DOHH2 (cell line): Measurements from ENCODE around the gene KRTAP10-10.
"Not testable (repeated sequence)": the region's sequence is repeated elsewhere in the genome, so short reads cannot be mapped to it uniquely, and the experiment has no call there.

ENCODE experiments used
- H3F3A ChIP-seq: fragments of 200-600 bp; sonication (generic), shearing (Covaris generic); 2 replicates; pipeline ENCODE4 v1.6.0; 2016; ENCODE audit warnings: antibody characterized with exemption, mild to moderate bottlenecking; ENCODE audit not compliant: control insufficient read depth, insufficient read depth
- H3K27ac ChIP-seq: fragments of 200-600 bp; sonication (generic); 2 replicates; pipeline ENCODE4 v1.5.1; 2014; ENCODE audit warnings: low read depth, mild to moderate bottlenecking, low read length, moderate library complexity
- H3K27me3 ChIP-seq: fragments of 200-600 bp; sonication (generic); 2 replicates; pipeline ENCODE4 v1.6.1; 2014; ENCODE audit warnings: mild to moderate bottlenecking, low read length, mixed read lengths; ENCODE audit not compliant: control insufficient read depth
- H3K36me3 ChIP-seq: fragments of 200-600 bp; sonication (generic); 2 replicates; pipeline ENCODE4 v1.6.1; 2014; ENCODE audit warnings: mild to moderate bottlenecking, low read length, moderate library complexity, mixed read lengths; ENCODE audit not compliant: control insufficient read depth
- H3K4me1 ChIP-seq: fragments of 200-600 bp; sonication (generic); 2 replicates; pipeline ENCODE4 v1.6.1; 2014; ENCODE audit warnings: mild to moderate bottlenecking, low read length, mixed read lengths; ENCODE audit not compliant: control insufficient read depth
- H3K4me2 ChIP-seq: fragments of 200-600 bp; sonication (generic); 2 replicates; pipeline ENCODE4 v1.6.0; 2014; ENCODE audit warnings: mild to moderate bottlenecking, low read length, moderate library complexity
- H3K4me3 ChIP-seq: fragments of 200-600 bp; sonication (generic); 2 replicates; pipeline ENCODE4 v1.5.1; 2014; ENCODE audit warnings: mild to moderate bottlenecking, low read length, mixed read lengths
- H3K79me2 ChIP-seq: fragments of 200-600 bp; sonication (generic); 2 replicates; pipeline ENCODE4 v1.6.1; 2014; ENCODE audit warnings: mild to moderate bottlenecking, low read length, mixed read lengths; ENCODE audit not compliant: control insufficient read depth
- H3K9me2 ChIP-seq: fragments of 200-600 bp; sonication (generic); replicated peaks from 2 replicates; pipeline ENCODE4 v1.6.1; 2014; ENCODE audit warnings: mild to moderate bottlenecking, low read length, mixed read lengths; ENCODE audit not compliant: control insufficient read depth
- H3K9me3 ChIP-seq: fragments of 200-600 bp; sonication (generic); 2 replicates; pipeline ENCODE4 v1.6.1; 2014; ENCODE audit warnings: antibody characterized with exemption, low read length, mixed read lengths; ENCODE audit not compliant: control insufficient read depth, insufficient read depth
- H4K20me1 ChIP-seq: fragments of 200-600 bp; sonication (generic); 2 replicates; pipeline ENCODE4 v1.6.0; 2014; ENCODE audit warnings: low read depth, mild to moderate bottlenecking, antibody characterized with exemption, low read length, moderate library complexity; ENCODE audit not compliant: control insufficient read depth, insufficient read depth
- CTCF ChIP-seq: fragments of 200-600 bp; sonication (generic); IDR thresholded peaks from one replicate; pipeline ENCODE4 v1.5.1; 2014; ENCODE audit warnings: antibody characterized with exemption, mild to moderate bottlenecking, low read depth, low read length; ENCODE audit not compliant: poor library complexity, severe bottlenecking
- EZH2phosphoT487 ChIP-seq: fragments of 200-600 bp; sonication (generic); IDR thresholded peaks from 2 replicates; pipeline ENCODE4 v1.6.1; 2017; ENCODE audit warnings: borderline replicate concordance, mild to moderate bottlenecking, antibody characterized with exemption, low read length, moderate library complexity, mixed read lengths

KRTAP10-10 gene

GRCh38 chr21:44596068-44596725 is 41.0 kb upstream of the KRTAP10-10 start:
- Histone ChIP-seq H3K27ac (no peak overlapping the region), H3K27me3 (0 out of 2 replicates have a peak, but pooled peaks cover 3% of the 10 kb centered on the region), H3K79me2 (no peaks in the 10 kb centered on the region), H3K4me1 (no peaks in the 10 kb centered on the region), H4K20me1 (no peaks in the 10 kb centered on the region), H3K9me2 (no peaks in the 10 kb centered on the region), H3K4me2 (no peak overlapping the region), H3K9me3 (no peaks in the 10 kb centered on the region), H3K36me3 (no peaks in the 10 kb centered on the region), H3F3A (no peaks in the 10 kb centered on the region), H3K4me3 (no peak overlapping the region)
- TF ChIP-seq EZH2phosphoT487, result no peak

- Histone ChIP-seq H3K4me2 (no peak overlapping the region), H3K79me2 (no peaks in the 10 kb centered on the region), H3K9me3 (no peaks in the 10 kb centered on the region), H3F3A (no peaks in the 10 kb centered on the region), H3K9me2 (no peaks in the 10 kb centered on the region), H4K20me1 (no peaks in the 10 kb centered on the region), H3K27ac (no peak overlapping the region), H3K4me3 (no peak overlapping the region), H3K27me3 (0 out of 2 replicates have a peak, but pooled peaks cover 3% of the 10 kb centered on the region), H3K36me3 (no peaks in the 10 kb centered on the region), H3K4me1 (no peaks in the 10 kb centered on the region)
- TF ChIP-seq EZH2phosphoT487, result no peak
- TF ChIP-seq CTCF, result no peak
Measured at GRCh38 chr21:44598061-44598460, 39.1 kb upstream of the KRTAP10-10 start.

DNA sequence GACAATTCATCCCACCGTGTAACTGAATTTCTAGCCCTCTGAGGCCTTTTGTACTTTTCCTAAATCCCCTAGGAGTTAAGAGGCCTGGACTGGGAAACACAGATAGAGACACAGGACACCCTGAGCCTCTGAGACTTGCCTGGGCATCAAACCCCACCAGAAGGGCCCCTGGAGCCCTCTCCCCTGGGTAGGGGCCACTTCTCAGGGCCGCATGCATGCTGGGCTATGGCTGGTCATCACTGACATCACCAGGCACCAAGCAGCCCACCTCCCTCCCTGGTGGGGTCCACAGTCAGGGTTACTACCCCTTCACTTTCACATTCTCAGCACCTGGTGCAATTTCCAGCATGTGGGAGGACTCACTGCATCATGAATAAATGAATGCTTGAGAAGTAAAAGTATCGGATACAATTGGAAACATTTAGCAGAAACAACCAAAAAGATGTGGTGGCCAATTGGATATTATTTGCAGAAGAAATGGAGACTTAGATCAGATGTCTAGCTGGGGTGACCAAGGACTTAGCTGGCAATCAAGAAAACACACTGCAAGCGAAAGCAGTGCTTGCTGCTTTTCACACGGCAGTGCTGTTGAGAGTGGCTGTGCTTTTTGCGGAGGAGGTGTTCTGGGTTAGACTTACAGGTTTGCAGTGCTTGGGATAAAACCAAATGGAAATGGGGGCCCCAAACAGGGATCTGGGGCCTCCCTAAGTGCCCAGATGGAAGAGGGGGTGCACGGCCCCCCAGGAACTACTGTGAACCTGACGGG is 37.7 kb upstream of the KRTAP10-10 start:
- TF ChIP-seq CTCF (no peak), EZH2phosphoT487 (no peak)
- no peaks in the 10 kb centered on the region for H3F3A ChIP-seq
- no peaks in the 10 kb centered on the region for H3K36me3 ChIP-seq
- H3K4me2 ChIP-seq, result no peak overlapping the region
- H3K27ac ChIP-seq, result no peak overlapping the region
- H3K9me3 ChIP-seq, result no peaks in the 10 kb centered on the region
- 0 out of 2 replicates have a peak, but pooled peaks cover 3% of the 10 kb centered on the region for H3K27me3 ChIP-seq
- H4K20me1 ChIP-seq, result no peaks in the 10 kb centered on the region
- no peak overlapping the region for H3K4me3 ChIP-seq
- no peaks in the 10 kb centered on the region for H3K4me1 ChIP-seq
- no peaks in the 10 kb centered on the region for H3K9me2 ChIP-seq
- no peaks in the 10 kb centered on the region for H3K79me2 ChIP-seq

DNA sequence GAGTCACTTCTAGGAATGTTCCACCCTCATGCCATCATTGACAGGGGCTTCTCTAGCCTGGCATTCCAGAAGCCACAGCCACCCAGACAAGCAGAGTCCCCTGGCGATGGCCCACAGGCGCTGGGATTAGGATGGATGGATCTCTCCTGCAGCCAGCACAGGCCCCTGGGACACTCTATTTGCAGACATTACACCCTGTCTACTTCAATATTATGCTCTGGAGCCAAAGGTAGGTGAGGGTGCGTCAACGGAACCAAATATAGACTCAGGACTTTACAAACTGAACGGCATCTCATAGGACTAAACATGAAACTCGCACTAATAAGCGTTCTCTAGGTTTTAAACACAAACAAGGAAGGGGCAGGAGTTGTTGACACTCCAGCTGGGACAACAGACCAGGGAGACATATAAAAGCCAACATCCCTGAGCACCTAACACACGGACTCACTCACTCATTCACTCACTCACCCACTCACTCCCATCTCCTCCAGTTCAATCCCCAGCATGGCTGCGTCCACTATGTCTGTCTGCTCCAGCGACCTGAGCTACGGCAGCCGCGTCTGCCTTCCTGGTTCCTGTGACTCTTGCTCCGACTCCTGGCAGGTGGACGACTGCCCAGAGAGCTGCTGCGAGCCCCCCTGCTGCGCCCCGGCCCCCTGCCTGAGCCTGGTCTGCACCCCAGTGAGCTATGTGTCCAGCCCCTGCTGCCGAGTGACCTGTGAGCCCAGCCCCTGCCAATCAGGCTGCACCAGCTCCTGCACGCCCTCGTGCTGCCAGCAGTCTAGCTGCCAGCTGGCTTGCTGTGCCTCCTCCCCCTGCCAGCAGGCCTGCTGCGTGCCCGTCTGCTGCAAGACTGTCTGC is 36.8 kb upstream of the KRTAP10-10 start, which contains the start of gene KRTAP10-7:
Gene KRTAP10-7, plus strand, starts transcription at position 480 of the 861 bp plus-strand sequence. Its CDS starts 25 bp downstream, at position 505.
- not testable (repeated sequence) for H3K4me3 ChIP-seq, H4K20me1 ChIP-seq, H3K36me3 ChIP-seq, H3K79me2 ChIP-seq, H3K4me1 ChIP-seq, H3K27me3 ChIP-seq, H3K9me3 ChIP-seq, H3K27ac ChIP-seq, H3K9me2 ChIP-seq, H3F3A ChIP-seq, H3K4me2 ChIP-seq

- not testable (repeated sequence) for H3K79me2 ChIP-seq, H3K9me3 ChIP-seq, H3F3A ChIP-seq, H3K36me3 ChIP-seq, H3K9me2 ChIP-seq, H3K27ac ChIP-seq, H3K4me3 ChIP-seq, H3K4me2 ChIP-seq, H4K20me1 ChIP-seq, H3K27me3 ChIP-seq, H3K4me1 ChIP-seq
Measured at GRCh38 chr21:44601091-44601490, 36.1 kb upstream of the KRTAP10-10 start.
